ENCODE results near the gene UBL5. TPM values are rescaled to one million over a fixed set of nuclear protein-coding genes. Genes with fewer than 3 reads are reported as not detected.
A peak's percentile ranks its signal among the peaks of the same experiment; 100 is the strongest.

UBL5 gene
- total RNA-seq, 4 donors from 2014 or later = 177 to 258 (median 207) TPM

GRCh38 chr19:9854282-9854846, 26.6 kb downstream of the UBL5 start:
- no peak overlapping the region for H3K27ac ChIP-seq
- peaks cover 0 to 7% (median 0%) of the 10 kb centered on the region in 3 donors for H3K36me3 ChIP-seq
- H3K4me1 ChIP-seq = no peaks in the 10 kb centered on the region
- no peaks in the 10 kb centered on the region for H3K9me3 ChIP-seq
- no peak for TF ChIP-seq POLR2A (IDR thresholded peaks at IDR 0.05)
- no peak for TF ChIP-seq CTCF (IDR thresholded peaks at IDR 0.05)
- no peak for DNase-seq
- no peaks in the 10 kb centered on the region for H3K27me3 ChIP-seq
- no peak overlapping the region for H3K4me3 ChIP-seq

- Histone ChIP-seq H3K9me3 (no peaks in the 10 kb centered on the region), H3K27me3 (no peaks in the 10 kb centered on the region), H3K4me1 (no peaks in the 10 kb centered on the region), H3K27ac (peak overlapping the region in 1 of 4 donors; percentile 71), H3K36me3 (no peaks in the 10 kb centered on the region), H3K4me3 (no peak overlapping the region)
- TF ChIP-seq POLR2A (IDR thresholded peaks at IDR 0.05) (no peak), CTCF (IDR thresholded peaks at IDR 0.05) (no peak)
- DNase-seq = no peak
Measured at GRCh38 chr19:9856609-9857008, 28.9 kb downstream of the UBL5 start.

- Histone ChIP-seq H3K4me3 (peak overlapping the region in 1 of 4 donors; percentile 6), H3K9me3 (no peaks in the 10 kb centered on the region), H3K27me3 (no peaks in the 10 kb centered on the region), H3K4me1 (no peaks in the 10 kb centered on the region), H3K27ac (peak overlapping the region in 3 of 4 donors; percentile 62 to 79 (median 71)), H3K36me3 (no peaks in the 10 kb centered on the region)
- TF ChIP-seq CTCF (IDR thresholded peaks at IDR 0.05) (no peak), POLR2A (IDR thresholded peaks at IDR 0.05) (no peak)
- DNase-seq = no peak
Measured at GRCh38 chr19:9857076-9857721, 29.5 kb downstream of the UBL5 start.

GRCh38 chr19:9857920-9858746, 30.4 kb downstream of the UBL5 start:
- Histone ChIP-seq H3K4me3 (peak overlapping the region in 2 of 4 donors; percentile 6 to 19), H3K36me3 (no peaks in the 10 kb centered on the region), H3K9me3 (no peaks in the 10 kb centered on the region), H3K27ac (peak overlapping the region; percentile 58 to 79 (median 66)), H3K4me1 (no peaks in the 10 kb centered on the region), H3K27me3 (no peaks in the 10 kb centered on the region)
- TF ChIP-seq CTCF (IDR thresholded peaks at IDR 0.05) (no peak), POLR2A (IDR thresholded peaks at IDR 0.05) (no peak)
- no peak for DNase-seq

- H3K4me1 ChIP-seq = no peaks in the 10 kb centered on the region
- no peaks in the 10 kb centered on the region for H3K9me3 ChIP-seq
- peak overlapping the region; percentile 36 to 79 (median 64) for H3K27ac ChIP-seq
- no peak overlapping the region for H3K4me3 ChIP-seq
- no peak for DNase-seq
- no peaks in the 10 kb centered on the region for H3K27me3 ChIP-seq
- TF ChIP-seq CTCF (IDR thresholded peaks at IDR 0.05) (no peak), POLR2A (IDR thresholded peaks at IDR 0.05) (no peak)
- H3K36me3 ChIP-seq = no peaks in the 10 kb centered on the region
Measured at GRCh38 chr19:9858766-9859165, 31.0 kb downstream of the UBL5 start.
